HepG2 (cell line): ENCODE data around the gene ZNF83. TPM values are rescaled to one million over a fixed set of nuclear protein-coding genes. Genes with fewer than 3 reads are reported as not detected.

ENCODE experiments used
- ATAC-seq: fragments of 200-7000 bp; cut with Tn5 transposase; 3 replicates; pipeline ENCODE4 v1.9.1; 2020; ENCODE audit warnings: mild to moderate bottlenecking, moderate library complexity
- BruUV-seq: library from RNA; stranded (reverse); fragments of 400-500 nt; replicated peaks from 2 replicates; lab custom pipeline; 2021; lab: Mats Ljungman, UMichigan
- CTCF ChIA-PET: fragments of 300-600 bp; formaldehyde crosslinking; extraction: SDS; loops from one replicate; lab custom pipeline; 2021; ENCODE audit warnings: low total read pairs, inconsistent platforms, low intra/inter-chr PET ratio; lab: Yijun Ruan, JAX
- POLR2A ChIA-PET: fragments of 350-600 bp; sonication (Branson Sonifier 250); formaldehyde crosslinking; loops from one replicate; lab custom pipeline; 2020; ENCODE audit warnings: antibody characterized with exemption, inconsistent platforms; lab: Yijun Ruan, JAX
- DNase-seq: peaks from one replicate; pipeline ENCODE4 v3.0.0-alpha.2; 2015; ENCODE audit warnings: low spot score
- FAIRE-seq: peaks from 3 replicates; lab custom pipeline; 2011; peaks lifted over from hg19 to GRCh38; lab: Jason Lieb, UNC
- H2AFZ ChIP-seq: one replicate; pipeline ENCODE4 v1.6.1; 2011; ENCODE audit warnings: low read length, inconsistent platforms
- H3K27ac ChIP-seq: fragments of 300-600 bp; 3 replicates; pipeline ENCODE4 v1.8.0; 2011; ENCODE audit warnings: mixed run types, mild to moderate bottlenecking, mixed read lengths, low read length, inconsistent platforms; ENCODE audit not compliant: insufficient read depth; ENCODE audit errors: extremely low read length
- H3K27me3 ChIP-seq, 2 experiments: fragments of 200-600 bp in 1 of 2; 2 replicates in 1 of 2; 3 replicates in 1 of 2; pipeline versions ENCODE4 v1.6.0 to v1.8.0; 2011; ENCODE audit warnings: low read length in 2 of 2, mild to moderate bottlenecking in 2 of 2, moderate library complexity in 2 of 2, inconsistent platforms in 1 of 2; ENCODE audit not compliant: insufficient read depth in 2 of 2, control insufficient read depth in 1 of 2
- H3K36me3 ChIP-seq, 2 experiments: fragments of 200-600 bp in 1 of 2; replicated peaks in 1 of 2; 2 replicates in 1 of 2; 3 replicates in 1 of 2; pipeline versions ENCODE4 v1.5.1 to v1.8.0; 2011; ENCODE audit warnings: low read length in 2 of 2, inconsistent platforms in 1 of 2; ENCODE audit not compliant: insufficient read depth in 2 of 2, control insufficient read depth in 1 of 2
- H3K4me1 ChIP-seq: 2 replicates; pipeline ENCODE4 v1.5.1; 2012; ENCODE audit warnings: low read length, inconsistent platforms; ENCODE audit not compliant: insufficient read depth
- H3K4me2 ChIP-seq: 2 replicates; pipeline ENCODE4 v1.6.0; 2011; ENCODE audit warnings: low read depth, low read length, inconsistent platforms
- H3K4me3 ChIP-seq, 3 experiments: fragments of 200-600 bp in 1 of 3; sonication (generic), shearing (Covaris generic) in 1 of 3; replicated peaks in 1 of 3; 2 replicates each; pipeline ENCODE4 v1.5.1; 2011 to 2016; ENCODE audit warnings: low read length in 3 of 3, inconsistent platforms in 2 of 3, low read depth in 2 of 3, mild to moderate bottlenecking in 2 of 3, control low read depth in 1 of 3, mixed read lengths in 1 of 3; ENCODE audit not compliant: insufficient read depth in 1 of 3
- H3K79me2 ChIP-seq: one replicate; pipeline ENCODE4 v1.6.1; 2011; ENCODE audit warnings: low read length, inconsistent platforms; ENCODE audit not compliant: insufficient read depth
- H3K9ac ChIP-seq: 2 replicates; pipeline ENCODE4 v1.6.0; 2011; ENCODE audit warnings: mild to moderate bottlenecking, low read depth, low read length, inconsistent platforms; ENCODE audit not compliant: insufficient read depth
- H3K9me3 ChIP-seq: 2 replicates; pipeline ENCODE4 v1.5.1; 2012; ENCODE audit warnings: mild to moderate bottlenecking, low read length
- H4K20me1 ChIP-seq: 2 replicates; pipeline ENCODE4 v1.6.0; 2011; ENCODE audit warnings: inconsistent platforms, mild to moderate bottlenecking, low read length, moderate library complexity; ENCODE audit not compliant: insufficient read depth
- HNF1A ChIP-seq, 2 experiments: sonication (generic) in 1 of 2; formaldehyde crosslinking in 1 of 2; IDR thresholded peaks; 2 replicates each; pipeline versions ENCODE4 v1.4.0 to v1.6.1; 2016 to 2020; ENCODE audit warnings: borderline replicate concordance in 1 of 2, low read depth in 1 of 2, mild to moderate bottlenecking in 1 of 2, missing genetic modification reagents in 1 of 2
- NFKB2 ChIP-seq: sonication (generic); formaldehyde crosslinking; IDR thresholded peaks from 2 replicates; pipeline ENCODE4 v1.4.0; 2020; ENCODE audit warnings: missing genetic modification reagents, borderline replicate concordance
- PAXIP1 ChIP-seq: sonication (generic); formaldehyde crosslinking; conservative IDR thresholded peaks from 2 replicates; pipeline ENCODE4 v1.4.0; 2020; ENCODE audit warnings: mild to moderate bottlenecking, missing genetic modification reagents, moderate library complexity
- ZFY ChIP-seq: sonication (generic); formaldehyde crosslinking; IDR thresholded peaks from 2 replicates; pipeline ENCODE4 v1.4.0; 2020; ENCODE audit warnings: missing genetic modification reagents
- in situ Hi-C: cut with HindIII; loops from 2 replicates; pipeline ENCODE4 v1.10.0; 2017; ENCODE audit warnings: low pct_unique_long_range_greater_than_20kb; ENCODE audit not compliant: extremely low pct_ligation_motif_present
- intact Hi-C: fragments of 100-400 bp; cut with micrococcal nuclease; formaldehyde crosslinking; loops from one replicate; pipeline ENCODE4 v1.10.0; 2022; ENCODE audit not compliant: unreplicated experiment
- polyA plus RNA-seq, 8 experiments: library from polyadenylated mRNA; depleted of rRNA in 3 of 8; stranded (reverse) in 7 of 8; unstranded in 1 of 8; fragments of >200 nt; fragmentation: Illumina TruSeq in 4 of 8; extraction: Trizol in 4 of 8; gene quantifications; 2 replicates each; pipeline versions ENCODE4 v1.2.1 to v1.2.3, GENCODE V29; 2011 to 2016; ENCODE audit warnings: low read depth in 4 of 8, missing spikeins in 1 of 8, mixed read lengths in 1 of 8; ENCODE audit not compliant: insufficient read depth in 1 of 8
- total RNA-seq, 5 experiments: library from RNA; depleted of rRNA; stranded (reverse); fragments of >200 nt; fragmentation: Illumina TruSeq; extraction: Trizol; gene quantifications; 2 replicates each; pipeline ENCODE4 v1.2.3, GENCODE V29; 2016; ENCODE audit warnings: low read depth in 1 of 5
- TF ChIP-seq, protein P1 (sequence below): sonication (generic); formaldehyde crosslinking; IDR thresholded peaks from 2 replicates; pipeline ENCODE4 v1.5.1; 2020; ENCODE audit warnings: mild to moderate bottlenecking, missing genetic modification reagents, borderline replicate concordance
- TF ChIP-seq, protein P2 (sequence below): IDR thresholded peaks from 2 replicates; pipeline ENCODE4 v1.6.1; 2018; ENCODE audit warnings: missing genetic modification reagents

ZNF83 gene
- total and polyA plus RNA-seq, 2 of the 13 experiments (the other 11 are each of a cell fraction or from before 2014, with no cell fraction given), result 20.4 to 44.5 TPM

DNA sequence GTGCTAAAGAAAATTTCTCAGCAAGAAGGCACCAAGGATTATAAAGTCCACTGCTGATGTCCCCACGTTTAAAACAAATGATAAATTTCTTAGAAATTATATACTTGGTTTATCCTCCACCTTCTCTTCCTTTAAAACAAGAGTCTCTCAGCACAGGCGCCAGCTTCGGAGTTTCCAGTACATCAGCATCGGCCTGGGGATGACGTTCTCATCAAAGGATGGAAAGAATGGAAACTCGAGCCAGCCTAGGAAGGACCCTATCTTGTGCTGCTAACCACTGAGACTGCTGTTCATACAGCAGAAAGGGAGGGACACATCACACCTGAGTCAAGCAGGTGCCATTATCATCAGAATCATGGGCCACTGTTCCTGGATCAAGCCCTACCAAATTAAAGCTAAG is 29.8 kb upstream of the ZNF83 start (continued):
- no peak for TF ChIP-seq HNF1A (IDR thresholded peaks at IDR 0.05; ENCODE audit: low read depth)
- no peak for TF ChIP-seq HNF1A (CRISPR knock-in tag; IDR thresholded peaks at IDR 0.05; ENCODE audit: borderline replicate concordance)
- TF ChIP-seq PAXIP1, result no peak
- no peak for TF ChIP-seq NFKB2
- no peak for TF ChIP-seq ZFY (CRISPR knock-in tag)

DNA sequence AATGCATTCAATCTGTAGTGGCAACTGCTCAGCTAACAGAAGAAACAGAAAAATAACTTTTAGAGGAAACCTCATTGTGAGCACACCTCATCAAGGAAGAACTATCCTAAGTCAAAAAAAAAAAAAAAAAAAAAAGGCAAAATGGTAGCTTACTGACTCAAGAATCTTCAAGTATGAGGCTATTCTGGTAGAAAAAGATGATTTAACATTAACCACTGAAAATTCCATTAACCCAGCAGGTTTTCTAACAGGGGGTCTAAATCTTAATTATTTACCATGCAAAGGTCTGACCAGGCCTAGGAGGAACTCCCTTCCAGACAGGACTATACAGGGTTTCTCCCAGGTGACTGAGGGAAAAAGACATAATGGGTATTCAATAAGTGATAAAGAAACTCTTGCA is 28.4 kb upstream of the ZNF83 start:
- Histone ChIP-seq H3K27me3 (no peaks in the 10 kb centered on the region), H3K4me1 (no peaks in the 10 kb centered on the region), H4K20me1 (no peaks in the 10 kb centered on the region), H3K4me2 (no peak overlapping the region), H3K9ac (no peak overlapping the region), H3K4me3 (no peak overlapping the region), H2AFZ (no peak overlapping the region), H3K9me3 (peaks cover 29% of the 10 kb centered on the region; the same call in 1 of the 2 replicates), H3K27ac (no peak overlapping the region), H3K36me3 (no peaks in the 10 kb centered on the region), H3K79me2 (no peaks in the 10 kb centered on the region)
- no peak for ATAC-seq
- intact Hi-C loops, result no loop called here
- FAIRE-seq, result no peak
- no TSS peak for BruUV-seq
- no peak for DNase-seq
- in situ Hi-C loops, result no loop called here
- ChIA-PET CTCF (no interaction called here), POLR2A (no interaction called here)
- TF ChIP-seq, protein P1, sequence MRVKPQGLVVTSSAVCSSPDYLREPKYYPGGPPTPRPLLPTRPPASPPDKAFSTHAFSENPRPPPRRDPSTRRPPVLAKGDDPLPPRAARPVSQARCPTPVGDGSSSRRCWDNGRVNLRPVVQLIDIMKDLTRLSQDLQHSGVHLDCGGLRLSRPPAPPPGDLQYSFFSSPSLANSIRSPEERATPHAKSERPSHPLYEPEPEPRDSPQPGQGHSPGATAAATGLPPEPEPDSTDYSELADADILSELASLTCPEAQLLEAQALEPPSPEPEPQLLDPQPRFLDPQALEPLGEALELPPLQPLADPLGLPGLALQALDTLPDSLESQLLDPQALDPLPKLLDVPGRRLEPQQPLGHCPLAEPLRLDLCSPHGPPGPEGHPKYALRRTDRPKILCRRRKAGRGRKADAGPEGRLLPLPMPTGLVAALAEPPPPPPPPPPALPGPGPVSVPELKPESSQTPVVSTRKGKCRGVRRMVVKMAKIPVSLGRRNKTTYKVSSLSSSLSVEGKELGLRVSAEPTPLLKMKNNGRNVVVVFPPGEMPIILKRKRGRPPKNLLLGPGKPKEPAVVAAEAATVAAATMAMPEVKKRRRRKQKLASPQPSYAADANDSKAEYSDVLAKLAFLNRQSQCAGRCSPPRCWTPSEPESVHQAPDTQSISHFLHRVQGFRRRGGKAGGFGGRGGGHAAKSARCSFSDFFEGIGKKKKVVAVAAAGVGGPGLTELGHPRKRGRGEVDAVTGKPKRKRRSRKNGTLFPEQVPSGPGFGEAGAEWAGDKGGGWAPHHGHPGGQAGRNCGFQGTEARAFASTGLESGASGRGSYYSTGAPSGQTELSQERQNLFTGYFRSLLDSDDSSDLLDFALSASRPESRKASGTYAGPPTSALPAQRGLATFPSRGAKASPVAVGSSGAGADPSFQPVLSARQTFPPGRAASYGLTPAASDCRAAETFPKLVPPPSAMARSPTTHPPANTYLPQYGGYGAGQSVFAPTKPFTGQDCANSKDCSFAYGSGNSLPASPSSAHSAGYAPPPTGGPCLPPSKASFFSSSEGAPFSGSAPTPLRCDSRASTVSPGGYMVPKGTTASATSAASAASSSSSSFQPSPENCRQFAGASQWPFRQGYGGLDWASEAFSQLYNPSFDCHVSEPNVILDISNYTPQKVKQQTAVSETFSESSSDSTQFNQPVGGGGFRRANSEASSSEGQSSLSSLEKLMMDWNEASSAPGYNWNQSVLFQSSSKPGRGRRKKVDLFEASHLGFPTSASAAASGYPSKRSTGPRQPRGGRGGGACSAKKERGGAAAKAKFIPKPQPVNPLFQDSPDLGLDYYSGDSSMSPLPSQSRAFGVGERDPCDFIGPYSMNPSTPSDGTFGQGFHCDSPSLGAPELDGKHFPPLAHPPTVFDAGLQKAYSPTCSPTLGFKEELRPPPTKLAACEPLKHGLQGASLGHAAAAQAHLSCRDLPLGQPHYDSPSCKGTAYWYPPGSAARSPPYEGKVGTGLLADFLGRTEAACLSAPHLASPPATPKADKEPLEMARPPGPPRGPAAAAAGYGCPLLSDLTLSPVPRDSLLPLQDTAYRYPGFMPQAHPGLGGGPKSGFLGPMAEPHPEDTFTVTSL (CRISPR knock-in tag), result no peak
- TF ChIP-seq, protein P2, sequence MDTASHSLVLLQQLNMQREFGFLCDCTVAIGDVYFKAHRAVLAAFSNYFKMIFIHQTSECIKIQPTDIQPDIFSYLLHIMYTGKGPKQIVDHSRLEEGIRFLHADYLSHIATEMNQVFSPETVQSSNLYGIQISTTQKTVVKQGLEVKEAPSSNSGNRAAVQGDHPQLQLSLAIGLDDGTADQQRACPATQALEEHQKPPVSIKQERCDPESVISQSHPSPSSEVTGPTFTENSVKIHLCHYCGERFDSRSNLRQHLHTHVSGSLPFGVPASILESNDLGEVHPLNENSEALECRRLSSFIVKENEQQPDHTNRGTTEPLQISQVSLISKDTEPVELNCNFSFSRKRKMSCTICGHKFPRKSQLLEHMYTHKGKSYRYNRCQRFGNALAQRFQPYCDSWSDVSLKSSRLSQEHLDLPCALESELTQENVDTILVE, result no peak
